Measurements from ENCODE around the gene MYOM1. TPM values are rescaled to one million over a fixed set of nuclear protein-coding genes. Genes with fewer than 3 reads are reported as not detected.

Gene MYOM1
- total RNA-seq, 1 donor from 2014 or later, result 4.9 TPM

- H3K4me1 Mint-ChIP-seq, result no peaks in the 10 kb centered on the region
- no peaks in the 10 kb centered on the region for H3K27me3 Mint-ChIP-seq
- ATAC-seq (ENCODE audit: low read depth) (no peak), DNase-seq (no peak)
- H3K36me3 Mint-ChIP-seq (ENCODE audit: low read depth), result peaks cover 2% of the 10 kb centered on the region
- ChIA-PET CTCF (interaction anchor here (1.6 kb wide), 1 partner anchor 11 kb away, joined by 3 read pairs; the partner anchor contains the start of gene MYOM1), POLR2A (no interaction called here)
- intact Hi-C loops (cut with micrococcal nuclease), result no loop called here
- TF ChIP-seq, protein P1, sequence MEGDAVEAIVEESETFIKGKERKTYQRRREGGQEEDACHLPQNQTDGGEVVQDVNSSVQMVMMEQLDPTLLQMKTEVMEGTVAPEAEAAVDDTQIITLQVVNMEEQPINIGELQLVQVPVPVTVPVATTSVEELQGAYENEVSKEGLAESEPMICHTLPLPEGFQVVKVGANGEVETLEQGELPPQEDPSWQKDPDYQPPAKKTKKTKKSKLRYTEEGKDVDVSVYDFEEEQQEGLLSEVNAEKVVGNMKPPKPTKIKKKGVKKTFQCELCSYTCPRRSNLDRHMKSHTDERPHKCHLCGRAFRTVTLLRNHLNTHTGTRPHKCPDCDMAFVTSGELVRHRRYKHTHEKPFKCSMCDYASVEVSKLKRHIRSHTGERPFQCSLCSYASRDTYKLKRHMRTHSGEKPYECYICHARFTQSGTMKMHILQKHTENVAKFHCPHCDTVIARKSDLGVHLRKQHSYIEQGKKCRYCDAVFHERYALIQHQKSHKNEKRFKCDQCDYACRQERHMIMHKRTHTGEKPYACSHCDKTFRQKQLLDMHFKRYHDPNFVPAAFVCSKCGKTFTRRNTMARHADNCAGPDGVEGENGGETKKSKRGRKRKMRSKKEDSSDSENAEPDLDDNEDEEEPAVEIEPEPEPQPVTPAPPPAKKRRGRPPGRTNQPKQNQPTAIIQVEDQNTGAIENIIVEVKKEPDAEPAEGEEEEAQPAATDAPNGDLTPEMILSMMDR (IDR thresholded peaks at IDR 0.05), result no peak
- no peak overlapping the region for H3K4me3 Mint-ChIP-seq
- no peak overlapping the region for H3K27ac Mint-ChIP-seq
- H3K9me3 Mint-ChIP-seq, result peaks cover 2% of the 10 kb centered on the region
Observed at GRCh38 chr18:3230401-3231334, 10.9 kb upstream of the MYOM1 start.

DNA sequence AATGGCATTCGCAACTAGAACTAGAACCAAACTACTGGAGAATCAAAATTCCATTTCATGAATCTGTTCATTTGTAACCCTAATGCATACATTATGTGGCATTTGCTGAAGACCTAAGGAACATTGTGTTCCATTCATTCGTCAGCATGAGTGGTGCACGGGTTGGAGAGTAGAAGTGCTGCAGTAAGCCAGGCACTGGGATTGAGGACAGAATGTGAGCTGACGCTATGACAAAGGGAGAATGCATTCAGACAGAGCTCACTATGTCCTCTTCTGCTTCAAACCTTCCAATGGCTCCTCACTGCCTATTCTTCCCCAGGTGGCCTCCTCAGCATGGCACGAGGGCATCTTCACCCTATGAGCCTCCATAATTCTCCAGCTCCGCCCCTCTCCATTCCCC, 6.3 kb upstream of the MYOM1 start:
- no peak for DNase-seq
- no peak for ATAC-seq (ENCODE audit: low read depth)
- intact Hi-C loops (cut with micrococcal nuclease), result no loop called here
- no peak overlapping the region for H3K27ac Mint-ChIP-seq
- ChIA-PET POLR2A (interaction anchor here (1.0 kb wide), 1 partner anchor 46 kb away, joined by 3 read pairs; no protein-coding TSS in a partner anchor), CTCF (interaction anchor here (0.7 kb wide), 1 partner anchor 20 kb away, joined by 4 read pairs; no protein-coding TSS in a partner anchor)
- H3K27me3 Mint-ChIP-seq, result no peaks in the 10 kb centered on the region
- TF ChIP-seq, protein P1 (IDR thresholded peaks at IDR 0.05), result no peak
- no peaks in the 10 kb centered on the region for H3K36me3 Mint-ChIP-seq (ENCODE audit: low read depth)
- peaks cover 2% of the 10 kb centered on the region for H3K9me3 Mint-ChIP-seq
- no peak overlapping the region for H3K4me3 Mint-ChIP-seq
- no peaks in the 10 kb centered on the region for H3K4me1 Mint-ChIP-seq

DNA sequence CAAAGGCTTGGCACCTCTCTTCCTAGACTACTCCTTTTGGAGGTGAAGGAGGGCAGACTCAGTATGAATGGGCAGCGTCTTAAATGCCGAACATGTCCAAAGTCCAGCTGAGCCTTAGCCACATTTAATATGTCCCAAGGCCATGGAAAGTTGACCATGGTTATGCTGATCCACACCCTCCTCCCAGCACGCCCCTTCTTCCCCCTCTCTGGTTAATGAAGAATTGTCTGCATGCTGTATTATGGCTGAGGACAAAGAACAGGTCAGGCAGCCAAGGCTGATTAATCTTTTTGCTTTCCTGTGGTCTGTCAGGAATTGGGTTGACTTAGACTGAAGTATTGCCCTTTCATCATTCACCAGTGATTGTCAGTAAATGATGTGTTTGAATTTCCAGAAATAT, 5.8 kb upstream of the MYOM1 start:
- ATAC-seq (ENCODE audit: low read depth) (no peak), DNase-seq (no peak)
- ChIA-PET POLR2A (no interaction called here), CTCF (interaction anchor here (0.7 kb wide), 1 partner anchor 21 kb away, joined by 4 read pairs; no protein-coding TSS in a partner anchor)
- no peaks in the 10 kb centered on the region for H3K36me3 Mint-ChIP-seq (ENCODE audit: low read depth)
- no peak overlapping the region for H3K27ac Mint-ChIP-seq
- no peak overlapping the region for H3K4me3 Mint-ChIP-seq
- no peaks in the 10 kb centered on the region for H3K4me1 Mint-ChIP-seq
- TF ChIP-seq, protein P1 (IDR thresholded peaks at IDR 0.05), result no peak
- intact Hi-C loops (cut with micrococcal nuclease), result no loop called here
- H3K9me3 Mint-ChIP-seq, result peaks cover 2% of the 10 kb centered on the region
- H3K27me3 Mint-ChIP-seq, result no peaks in the 10 kb centered on the region

DNA sequence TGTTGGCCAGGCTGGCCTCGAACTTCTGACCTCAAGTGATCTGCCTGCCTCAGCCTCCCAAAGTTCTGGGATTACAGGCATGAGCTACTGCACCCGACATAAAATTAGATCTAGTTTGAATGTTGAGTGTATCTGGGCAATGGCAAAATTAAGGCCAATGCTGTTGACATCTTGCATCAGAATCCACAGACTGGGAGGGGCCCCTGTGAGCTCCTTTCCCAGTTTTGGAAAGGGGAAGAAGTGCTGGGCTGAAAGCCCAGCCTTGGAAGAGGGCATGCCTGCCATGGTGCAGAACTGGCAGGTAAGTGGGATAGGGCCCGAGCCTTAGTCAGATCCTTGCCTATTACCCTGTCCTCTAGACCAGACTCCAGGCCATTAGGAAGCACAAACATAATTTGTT, 4.5 kb upstream of the MYOM1 start:
- TF ChIP-seq, protein P1 (IDR thresholded peaks at IDR 0.05), result no peak
- CTCF ChIA-PET, result no interaction called here
- peaks cover 2% of the 10 kb centered on the region for H3K9me3 Mint-ChIP-seq
- H3K27ac Mint-ChIP-seq, result no peak overlapping the region
- DNase-seq (no peak), ATAC-seq (ENCODE audit: low read depth) (no peak)
- H3K36me3 Mint-ChIP-seq (ENCODE audit: low read depth), result no peaks in the 10 kb centered on the region
- H3K27me3 Mint-ChIP-seq, result no peaks in the 10 kb centered on the region
- no peaks in the 10 kb centered on the region for H3K4me1 Mint-ChIP-seq
- no peak overlapping the region for H3K4me3 Mint-ChIP-seq
- POLR2A ChIA-PET, result no interaction called here
- intact Hi-C loops (cut with micrococcal nuclease), result no loop called here

GRCh38 chr18:3223356-3223755, 3.6 kb upstream of the MYOM1 start:
- no peaks in the 10 kb centered on the region for H3K4me1 Mint-ChIP-seq
- no peaks in the 10 kb centered on the region for H3K36me3 Mint-ChIP-seq (ENCODE audit: low read depth)
- H3K4me3 Mint-ChIP-seq, result no peak overlapping the region
- ChIA-PET POLR2A (no interaction called here), CTCF (no interaction called here)
- H3K27me3 Mint-ChIP-seq, result no peaks in the 10 kb centered on the region
- H3K27ac Mint-ChIP-seq, result no peak overlapping the region
- no peak for ATAC-seq (ENCODE audit: low read depth)
- TF ChIP-seq, protein P1 (IDR thresholded peaks at IDR 0.05), result no peak
- intact Hi-C loops (cut with micrococcal nuclease), result no loop called here
- peaks cover 2% of the 10 kb centered on the region for H3K9me3 Mint-ChIP-seq
- DNase-seq, result no peak
